Stimulated activated CD8-positive, alpha-beta memory T cell treated with anti-CD3 and anti-CD28 coated beads, Interleukin-2, amount 100 ng/mL, for 48 hours (primary cell): ENCODE data around the gene PARN.
"Not testable (repeated sequence)": the region's sequence is repeated elsewhere in the genome, so short reads cannot be mapped to it uniquely, and the experiment has no call there.

Source experiments
- DNase-seq, 2 donors: peaks; one replicate each; pipeline ENCODE4 v3.0.0-alpha.2; 2020; ENCODE audit warnings: low read depth in 2 of 2

PARN gene

DNA sequence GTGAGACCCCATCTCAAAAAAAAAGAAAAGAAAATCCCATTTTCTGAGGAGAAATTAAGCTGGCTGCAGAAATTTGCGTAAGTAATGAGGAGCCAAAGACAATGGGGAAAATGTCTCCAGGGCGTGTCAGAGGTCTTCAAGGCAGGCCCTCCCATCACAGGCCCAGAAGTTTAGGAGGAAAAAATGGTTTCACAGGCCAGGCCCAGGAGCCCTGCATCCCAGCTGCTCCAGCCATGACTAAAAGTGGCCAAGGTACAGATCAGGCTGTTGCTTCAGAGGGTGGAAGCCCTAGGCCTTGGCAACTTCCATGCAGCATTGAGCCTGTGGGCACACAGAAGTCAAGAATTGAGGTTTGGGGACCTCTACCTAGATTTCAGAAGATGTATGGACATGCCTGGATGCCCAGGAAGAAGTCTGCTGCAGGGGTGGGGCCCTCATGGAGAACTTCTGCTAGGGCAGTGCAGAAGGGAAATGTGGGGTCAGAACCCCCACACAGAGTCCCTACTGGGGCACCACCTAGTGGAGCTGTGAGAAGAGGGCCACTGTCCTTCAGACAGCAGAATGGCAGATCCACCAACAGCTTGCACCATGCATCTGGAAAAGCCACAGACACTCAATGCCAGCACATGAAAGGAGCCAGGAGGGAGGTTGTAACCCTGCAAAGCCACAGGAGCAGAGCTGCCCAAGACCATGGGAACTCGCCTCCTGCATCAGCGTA lies 55.2 kb downstream of the PARN start:
- not testable (repeated sequence) for DNase-seq

DNA sequence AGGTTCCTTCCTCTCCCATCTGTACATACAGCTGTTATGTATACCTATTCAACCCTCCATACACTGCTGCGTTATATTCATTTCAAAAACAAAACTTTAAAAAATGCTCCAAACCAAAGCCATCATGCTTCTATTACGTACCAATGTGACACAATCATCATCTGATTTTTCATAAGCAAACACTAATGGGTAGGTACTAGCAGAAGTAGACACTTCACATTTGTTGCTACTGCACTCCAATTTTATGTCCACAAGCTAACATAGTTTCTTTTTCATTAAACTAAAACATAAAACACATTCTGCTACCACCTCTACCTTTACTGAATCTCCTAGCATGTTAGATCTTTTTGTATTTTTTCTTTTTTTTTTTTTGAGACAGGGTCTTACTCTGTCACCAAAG lies 57.5 kb downstream of the PARN start:
- no peak for DNase-seq

DNA sequence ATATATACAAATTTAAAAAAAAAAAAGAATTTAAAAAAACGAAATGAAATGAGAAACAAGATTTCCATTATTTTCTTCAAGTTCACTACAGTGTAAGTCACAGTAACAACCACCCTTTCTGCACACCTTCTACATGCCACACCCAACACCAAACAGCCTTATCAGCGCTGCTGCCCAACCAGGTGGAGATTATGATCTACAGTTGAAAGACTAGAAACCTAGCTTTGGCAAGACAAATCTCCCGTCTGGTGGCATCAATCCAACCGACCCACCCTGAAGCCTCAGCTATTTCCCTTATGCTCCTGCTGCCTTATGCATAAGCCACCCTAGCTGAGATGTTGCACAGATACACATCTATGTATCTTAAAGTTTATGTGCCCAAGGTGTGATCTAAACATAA lies 60.8 kb downstream of the PARN start:
- DNase-seq, result no peak

DNA sequence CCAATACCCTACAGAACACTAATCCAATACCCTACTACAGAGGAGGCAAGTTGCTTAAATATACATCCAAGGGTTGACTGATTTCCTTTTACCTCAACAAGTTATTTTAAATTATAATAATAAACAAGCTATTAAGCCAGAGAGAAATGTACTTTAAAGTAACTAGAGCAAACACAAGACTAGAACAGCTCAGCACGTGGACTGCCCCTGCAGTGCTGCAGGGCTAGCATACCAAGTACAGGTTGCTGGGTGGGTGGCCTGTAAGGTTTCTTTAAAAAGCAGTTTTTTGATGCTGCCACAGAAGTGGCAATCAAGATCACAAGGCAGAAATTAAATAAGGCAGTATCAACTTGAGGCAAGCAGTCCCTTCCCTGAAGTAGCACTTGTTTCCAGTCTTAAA lies 63.5 kb downstream of the PARN start:
- DNase-seq, result no peak

DNA sequence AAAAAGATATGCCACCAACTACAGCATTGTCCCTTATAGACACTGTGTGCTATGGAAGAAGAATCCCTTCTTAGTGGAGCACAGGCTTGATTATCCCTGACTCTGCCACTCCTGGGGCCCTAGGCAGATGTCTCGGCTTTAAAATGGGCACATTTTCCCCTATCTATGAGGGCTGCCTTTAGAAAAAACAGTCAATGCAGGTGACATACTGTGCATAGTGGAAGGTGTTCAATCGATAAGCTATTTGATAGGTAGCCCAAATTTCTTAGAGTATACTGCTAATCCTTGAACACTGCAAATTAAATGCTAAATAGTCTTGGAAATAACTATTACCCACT lies 64.4 kb downstream of the PARN start:
- DNase-seq, result no peak

DNA sequence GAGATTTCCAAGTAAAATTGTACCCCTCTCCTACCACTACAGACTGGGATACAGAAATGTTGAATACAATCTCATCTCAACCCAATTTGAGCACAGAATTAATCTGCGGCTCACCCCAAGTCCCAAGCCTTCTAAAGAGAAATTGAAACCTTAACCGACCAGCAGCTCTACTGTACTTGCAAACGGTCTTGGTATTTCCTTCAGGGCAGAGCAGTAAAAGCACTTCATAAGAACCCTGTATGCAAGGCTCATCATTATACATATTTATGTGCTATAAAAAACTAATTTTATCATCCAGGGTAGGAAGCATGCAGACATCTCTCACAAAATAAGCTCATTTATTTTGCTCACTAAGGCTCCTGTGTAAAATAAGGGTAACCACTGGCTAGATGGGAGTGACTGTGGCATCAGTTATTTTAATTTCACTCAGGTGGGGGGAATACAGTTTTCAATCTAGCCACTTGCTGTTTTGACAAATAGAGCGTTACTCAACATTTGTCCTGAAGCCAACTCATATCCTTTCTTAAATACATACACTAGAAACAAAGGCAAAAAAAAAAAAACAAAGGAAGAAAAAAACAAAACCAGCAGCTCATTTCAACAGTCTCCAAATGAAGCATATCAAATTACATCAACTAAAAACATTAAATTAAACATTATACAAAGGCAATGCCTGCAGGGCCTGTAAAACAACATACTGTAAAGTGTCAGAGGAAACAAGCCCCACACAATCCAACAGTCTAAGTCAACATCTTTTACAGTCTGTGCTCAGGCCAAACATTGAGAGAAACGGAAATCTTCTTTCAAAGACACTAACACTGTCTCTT lies 65.0 kb downstream of the PARN start:
- DNase-seq, result no peak

DNA sequence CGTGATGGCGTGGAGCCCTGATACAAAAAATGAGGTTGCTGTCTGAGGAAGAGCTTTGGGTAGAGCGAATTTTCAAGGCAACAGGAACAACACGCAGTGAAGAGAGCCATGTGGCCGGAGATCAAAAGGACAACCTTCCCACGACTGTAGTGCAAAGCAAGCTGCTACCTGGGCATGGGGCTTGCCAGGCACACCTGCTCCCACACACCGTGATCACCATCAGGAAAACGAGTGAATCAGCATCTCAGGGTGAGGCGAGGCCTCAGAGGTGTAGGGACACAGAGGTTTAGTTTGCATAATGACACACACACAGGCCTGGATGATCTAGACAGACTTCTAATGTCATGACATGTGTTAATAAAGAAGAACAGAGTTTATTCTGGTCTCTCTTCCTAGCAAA lies 65.7 kb downstream of the PARN start:
- DNase-seq, result no peak

DNA sequence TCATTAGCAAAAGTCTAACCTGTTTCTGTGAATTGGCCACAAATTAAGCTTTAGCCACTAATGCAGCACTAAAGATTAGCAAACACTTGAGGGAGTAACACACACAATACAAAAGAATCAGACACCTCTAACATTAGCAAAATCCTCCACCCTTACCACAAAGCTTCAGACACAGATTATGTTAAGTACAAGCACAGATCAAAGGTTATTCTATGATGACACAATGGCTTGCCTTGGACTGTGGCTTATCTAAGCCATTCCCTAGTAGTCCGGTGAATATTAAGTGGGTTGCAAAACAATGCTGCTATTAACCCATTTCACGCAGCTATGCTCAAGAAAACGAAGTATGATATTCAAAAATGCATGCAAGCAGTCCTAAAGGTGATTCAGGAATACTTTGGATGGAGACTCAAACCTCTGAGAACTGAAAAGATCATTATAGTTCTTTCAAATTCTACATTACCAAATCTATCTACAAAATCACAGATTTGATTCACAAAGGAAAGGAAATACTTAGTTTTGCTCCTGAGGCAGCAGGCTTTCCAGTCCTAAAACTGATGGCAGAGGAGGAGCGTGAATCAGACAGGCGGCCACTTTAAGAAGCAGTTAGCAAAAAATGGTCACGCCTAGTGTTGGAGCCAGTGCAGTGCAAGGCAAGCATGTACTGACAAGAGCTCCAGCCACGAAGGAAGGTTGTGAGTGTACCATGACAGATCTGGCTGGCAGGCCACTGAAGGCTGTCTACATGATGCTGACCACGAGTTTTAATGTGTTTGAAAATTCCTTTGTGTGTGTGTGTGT lies 67.2 kb downstream of the PARN start:
- no peak for DNase-seq

DNA sequence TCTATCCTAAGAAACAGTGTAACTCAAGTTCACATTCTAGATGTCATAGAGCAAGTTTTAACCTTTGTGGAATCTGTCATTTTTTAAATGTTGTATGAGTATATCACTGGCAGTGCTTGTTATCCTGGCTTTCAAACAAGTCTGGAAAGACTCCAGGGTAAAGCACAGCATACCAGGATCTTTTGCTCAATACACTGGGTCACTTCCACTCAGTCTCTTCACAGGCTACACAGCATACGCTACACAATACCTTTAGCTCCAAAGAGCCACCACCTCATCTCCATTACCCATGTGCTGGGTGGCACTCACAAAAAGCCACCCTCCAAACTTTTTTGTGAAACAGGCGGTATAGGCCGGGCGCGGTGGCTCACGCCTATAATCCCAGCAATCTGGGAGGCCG lies 69.5 kb downstream of the PARN start:
- DNase-seq, result no peak

DNA sequence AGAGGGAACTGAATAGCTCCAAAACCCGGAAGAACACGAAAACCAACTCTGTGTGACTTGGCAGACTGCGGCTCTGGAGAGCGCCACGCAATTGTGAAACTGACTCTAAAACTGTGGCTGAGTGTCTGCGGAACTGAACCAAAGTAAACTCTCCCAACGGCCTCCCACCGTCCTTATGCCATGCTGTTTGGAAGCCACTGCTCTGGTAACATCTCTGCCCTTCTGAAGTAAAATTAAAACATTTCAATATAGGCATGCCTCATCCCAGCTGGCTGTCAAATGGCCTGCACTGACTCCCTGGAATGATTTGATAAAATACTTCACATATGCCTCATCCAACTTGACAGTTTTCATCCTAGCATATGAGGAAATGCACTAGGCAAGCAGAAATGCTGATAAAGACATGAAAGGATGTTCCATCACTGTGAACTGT lies 70.2 kb downstream of the PARN start:
- no peak for DNase-seq

DNA sequence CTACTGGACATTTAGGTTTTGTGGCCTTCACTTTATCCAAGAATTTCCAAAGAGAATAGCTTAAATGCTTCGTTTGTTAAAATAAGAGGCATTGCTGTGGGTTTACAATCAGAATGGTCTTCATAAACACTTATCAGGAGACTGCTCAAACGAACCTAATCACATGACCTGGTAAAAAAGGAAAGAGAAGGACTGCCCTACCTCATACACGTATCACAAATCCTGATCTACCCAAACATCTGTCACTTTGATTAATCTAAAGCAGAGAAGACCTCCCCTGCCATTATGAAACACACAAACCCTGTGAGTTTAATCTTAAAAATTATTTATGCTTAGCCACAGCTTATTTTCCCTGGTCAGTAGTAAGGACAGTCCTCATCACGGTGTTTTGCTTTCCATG lies 76.6 kb downstream of the PARN start:
- no peak for DNase-seq

DNA sequence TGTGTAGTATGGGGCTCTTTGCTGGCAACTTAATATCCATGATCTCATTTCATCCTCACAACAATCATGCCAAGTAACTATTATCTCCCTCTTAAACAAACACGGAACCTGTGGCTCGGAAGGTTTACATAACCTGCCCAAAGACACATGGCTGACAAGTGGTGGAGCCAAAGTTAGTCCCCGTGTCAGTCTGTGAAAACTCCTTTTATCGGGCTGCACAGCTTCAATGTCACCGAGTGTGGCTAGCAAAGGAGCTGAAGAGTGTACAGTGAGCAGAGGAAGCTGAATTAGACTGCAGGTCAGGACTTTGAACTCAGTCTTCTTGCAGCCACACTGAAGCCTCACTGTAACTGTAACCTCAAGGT lies 80.3 kb downstream of the PARN start:
- DNase-seq, result no peak

DNA sequence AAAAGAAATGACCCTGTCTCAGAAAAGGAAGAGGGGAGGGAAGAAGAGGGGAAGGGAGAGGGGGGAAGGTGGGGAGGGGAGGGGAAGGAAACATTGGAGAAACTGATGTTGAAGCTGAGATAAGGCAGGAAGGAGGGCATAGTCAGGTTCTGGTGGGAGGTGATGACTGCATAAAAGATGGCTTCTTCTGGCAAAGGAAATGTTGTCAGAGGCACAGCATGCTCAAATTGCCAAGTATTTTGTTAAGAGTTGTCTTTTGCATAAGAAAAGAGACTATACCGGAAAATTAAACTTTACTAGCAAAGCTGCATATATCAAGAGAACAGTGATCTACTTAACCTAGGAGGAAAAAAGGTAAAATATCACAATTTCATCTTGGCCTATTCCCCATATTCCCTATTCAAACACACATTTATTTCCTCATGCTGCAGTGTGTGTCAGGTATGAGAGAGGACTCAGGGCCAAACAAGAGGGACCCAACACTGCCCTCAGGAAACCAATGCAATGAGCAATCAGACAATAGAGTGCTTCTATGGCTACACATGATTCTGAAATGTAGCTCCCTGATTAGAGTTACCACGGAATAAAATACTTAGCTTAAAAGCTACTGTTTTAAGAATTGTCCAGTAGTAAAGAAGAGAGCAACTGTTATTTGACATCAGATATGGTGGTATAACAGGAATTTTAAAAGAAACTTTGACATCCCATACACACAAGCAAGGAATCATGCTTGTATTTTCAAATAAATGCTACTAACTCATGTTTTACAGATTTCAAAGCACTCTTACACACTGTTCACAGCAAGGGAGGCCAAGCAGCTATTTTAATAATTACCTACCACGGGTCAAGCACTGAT lies 80.9 kb downstream of the PARN start:
- DNase-seq, result no peak

DNA sequence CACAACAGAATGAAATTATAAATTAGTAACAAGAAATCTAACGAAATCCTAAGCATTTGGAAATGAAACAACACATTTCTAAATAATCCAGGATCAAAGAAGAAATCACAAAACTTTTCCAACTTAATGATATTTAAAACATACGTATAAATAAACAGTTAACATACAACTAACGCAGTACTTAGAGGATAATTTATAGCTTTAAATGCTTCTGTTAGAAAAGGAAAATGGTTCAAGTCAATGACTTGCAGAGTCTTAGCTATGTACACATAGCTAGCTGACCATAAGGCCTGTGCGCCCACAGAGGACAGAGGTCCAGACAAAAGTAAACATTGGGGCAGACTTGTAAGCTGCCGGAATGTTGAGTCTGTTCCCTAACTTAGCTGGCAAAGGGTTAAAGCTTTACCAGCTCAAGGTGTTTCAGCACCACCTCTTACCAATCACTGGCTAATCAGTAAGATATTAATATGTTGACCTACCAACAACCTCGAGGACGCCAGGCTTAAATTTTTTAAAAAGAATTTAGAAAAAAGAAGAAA lies 84.6 kb downstream of the PARN start:
- no peak for DNase-seq

DNA sequence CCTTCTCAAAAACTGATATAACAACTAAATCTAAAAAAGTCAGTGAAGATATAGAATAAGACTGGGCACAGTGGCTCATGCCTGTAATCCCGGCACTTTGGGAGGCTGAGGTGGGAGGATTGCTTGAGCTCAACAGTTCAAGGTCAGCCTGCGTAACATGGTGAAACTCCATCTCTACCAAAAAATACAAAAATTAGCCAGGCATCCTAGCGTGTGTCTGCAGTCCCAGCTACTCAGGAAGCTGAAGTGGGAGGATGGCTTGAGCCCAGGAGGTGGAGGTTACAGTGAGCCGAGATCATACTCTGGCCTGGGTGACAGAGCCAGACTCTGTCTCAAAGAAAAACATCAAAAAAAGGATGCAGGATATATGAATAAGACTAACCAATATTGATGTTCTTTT lies 85.2 kb downstream of the PARN start:
- DNase-seq, result not testable (repeated sequence)

DNA sequence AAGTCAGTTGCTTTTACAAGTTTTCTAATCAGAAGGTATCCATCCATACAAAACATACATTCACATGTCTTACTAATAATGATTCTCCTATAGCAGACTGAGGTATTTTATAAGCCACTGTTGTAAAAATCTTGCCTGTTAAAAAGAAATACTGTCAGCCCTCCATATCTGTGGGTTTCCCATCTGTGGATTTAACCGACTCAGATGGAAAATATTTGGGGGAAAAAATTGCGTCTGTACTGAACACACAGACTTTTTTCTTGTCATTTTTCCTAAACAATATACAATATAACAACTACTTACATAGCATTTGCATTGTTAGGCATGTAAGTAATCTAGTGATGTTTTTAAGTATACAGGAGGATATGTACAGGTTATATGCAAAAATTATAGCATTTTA lies 90.4 kb downstream of the PARN start:
- no peak for DNase-seq

DNA sequence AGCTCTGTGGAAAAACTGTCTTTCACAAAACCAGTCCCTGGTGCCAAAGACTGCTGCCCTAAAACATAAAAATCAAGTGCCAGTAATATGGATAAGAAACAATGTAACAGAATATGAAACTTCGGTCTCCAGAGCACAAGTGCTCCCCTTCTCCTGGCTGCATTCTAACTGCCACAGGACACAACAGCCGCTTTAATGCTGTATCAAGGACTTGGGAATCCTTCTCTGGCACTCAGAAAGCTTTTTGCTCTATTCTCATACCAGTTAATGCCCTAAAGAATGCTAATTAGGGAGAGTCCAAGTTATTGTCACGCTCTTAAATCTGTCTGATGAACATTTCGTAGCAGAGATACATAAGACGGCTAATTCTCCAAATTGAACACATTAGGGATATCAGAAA lies 90.9 kb downstream of the PARN start:
- DNase-seq, result no peak

DNA sequence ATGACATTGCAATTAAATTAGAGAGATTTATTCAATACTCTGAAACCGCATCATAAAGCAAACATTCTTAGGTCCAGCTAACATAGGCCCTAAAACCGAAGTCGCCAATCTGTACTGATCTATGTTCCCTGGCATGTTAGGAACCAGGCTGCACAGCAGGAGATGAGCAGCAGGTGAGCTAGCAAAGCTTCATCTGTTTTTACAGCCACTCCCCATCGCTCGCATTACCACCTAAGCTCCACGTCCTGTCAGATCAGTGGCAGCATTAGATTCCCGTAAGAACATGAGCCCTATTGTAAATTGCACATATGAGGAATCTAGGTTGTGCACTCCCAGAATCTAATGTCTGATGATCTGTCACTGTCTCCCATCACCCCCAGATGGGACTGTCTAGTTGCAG lies 91.5 kb downstream of the PARN start:
- DNase-seq, result no peak

DNA sequence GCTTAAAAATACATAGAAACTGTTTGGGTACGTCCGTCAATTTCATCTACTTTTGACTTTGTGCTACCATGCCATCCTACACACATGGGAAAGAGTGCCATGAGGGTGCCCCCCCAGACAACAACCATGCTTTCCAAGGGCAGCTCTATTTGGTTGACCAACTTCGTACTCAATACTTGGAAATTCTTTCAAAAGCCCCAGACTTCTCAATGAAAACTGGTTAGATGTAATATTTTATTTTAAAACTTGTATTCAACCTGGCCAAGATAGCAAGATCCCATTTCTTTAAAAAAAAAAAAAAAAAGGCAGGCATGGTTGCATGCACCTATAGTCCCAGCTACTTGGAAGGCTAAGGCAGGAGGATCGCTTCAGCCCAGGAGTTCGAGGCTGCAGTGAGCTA lies 98.4 kb downstream of the PARN start:
- no peak for DNase-seq

DNA sequence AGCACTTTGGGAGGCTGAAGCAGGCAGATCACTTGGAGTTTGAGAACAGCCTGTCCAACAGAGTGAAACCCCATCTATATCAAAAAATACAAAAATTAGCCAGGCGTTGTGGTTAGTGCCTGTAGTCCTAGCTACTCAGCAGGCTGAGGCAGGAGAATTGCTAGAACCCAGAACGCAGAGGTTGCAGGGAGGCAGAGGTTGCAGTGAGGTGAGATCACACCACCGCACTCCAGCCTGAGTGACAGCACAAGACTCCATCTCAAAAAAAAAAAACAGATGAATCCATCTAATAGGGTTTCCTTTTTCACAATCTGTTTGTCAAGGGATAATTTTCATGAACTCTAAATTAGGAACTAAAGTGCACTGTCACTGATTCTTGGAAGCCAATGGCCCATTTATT lies 99.0 kb downstream of the PARN start:
- no peak for DNase-seq

DNA sequence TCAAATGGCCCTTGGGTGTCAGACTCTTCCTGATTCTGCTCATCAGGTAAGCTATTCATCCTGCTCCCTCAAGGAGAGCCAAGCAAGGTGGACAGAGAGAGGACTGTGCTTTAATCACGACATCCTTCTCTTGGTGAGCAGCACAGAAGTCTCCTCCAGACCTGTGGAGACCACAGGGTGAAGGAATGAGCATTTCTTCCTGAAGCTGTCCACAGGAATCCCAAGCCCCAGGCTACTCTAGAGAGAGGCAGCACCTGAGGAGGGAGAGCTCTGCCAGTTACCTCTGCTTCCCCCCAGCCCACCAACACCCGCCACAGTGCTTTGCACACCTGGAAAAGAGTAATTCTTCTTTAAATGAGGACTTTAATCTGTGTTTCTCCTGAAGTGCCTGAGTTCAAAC lies 100.0 kb downstream of the PARN start:
- DNase-seq, result no peak
